ENCODE data around the gene CDC6.
A peak's percentile ranks its signal among the peaks of the same experiment; 100 is the strongest.

The CDC6 gene

DNA sequence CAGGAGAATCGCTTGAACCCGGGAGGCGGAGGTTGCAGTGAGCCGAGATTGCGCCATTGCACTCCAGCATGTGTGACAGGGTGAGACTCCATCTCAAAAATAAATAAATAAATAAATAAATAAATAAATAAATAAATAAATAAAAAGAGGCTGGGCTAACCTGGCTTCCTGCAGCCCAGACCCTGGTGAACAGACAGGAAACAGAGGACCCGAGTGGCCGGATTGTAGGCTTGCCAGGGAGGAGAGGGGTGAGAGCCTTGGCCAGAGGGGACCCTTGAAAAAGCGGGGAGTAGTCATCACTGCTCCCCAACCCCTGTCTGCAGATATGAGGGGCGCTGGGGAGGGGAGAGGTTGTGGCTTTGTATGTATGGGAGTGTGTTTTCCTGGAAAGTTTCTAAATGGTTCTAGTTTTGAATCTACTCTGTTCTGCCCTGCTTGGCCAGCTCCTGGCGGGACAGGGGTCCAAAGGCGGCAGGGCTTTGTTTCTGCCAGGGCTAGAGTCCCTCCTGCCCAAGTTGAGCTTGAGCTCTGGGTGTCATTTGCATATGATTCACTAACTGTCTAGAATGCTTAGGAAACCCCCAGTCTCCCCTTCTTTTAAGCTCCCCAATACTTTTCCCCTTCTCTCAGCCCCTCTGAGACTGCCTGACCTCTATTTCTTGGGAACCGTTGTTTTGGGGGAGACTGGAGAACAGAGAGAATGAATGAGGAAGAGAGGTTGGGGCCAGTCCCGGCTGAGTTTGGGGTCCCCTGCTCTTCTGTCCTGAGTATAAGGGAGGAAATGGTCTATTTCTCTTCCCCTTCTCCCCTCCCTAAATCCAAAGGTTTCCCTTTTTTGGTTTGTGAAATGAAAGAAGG is 37.7 kb downstream of the CDC6 start:
- no peak for DNase-seq

DNA sequence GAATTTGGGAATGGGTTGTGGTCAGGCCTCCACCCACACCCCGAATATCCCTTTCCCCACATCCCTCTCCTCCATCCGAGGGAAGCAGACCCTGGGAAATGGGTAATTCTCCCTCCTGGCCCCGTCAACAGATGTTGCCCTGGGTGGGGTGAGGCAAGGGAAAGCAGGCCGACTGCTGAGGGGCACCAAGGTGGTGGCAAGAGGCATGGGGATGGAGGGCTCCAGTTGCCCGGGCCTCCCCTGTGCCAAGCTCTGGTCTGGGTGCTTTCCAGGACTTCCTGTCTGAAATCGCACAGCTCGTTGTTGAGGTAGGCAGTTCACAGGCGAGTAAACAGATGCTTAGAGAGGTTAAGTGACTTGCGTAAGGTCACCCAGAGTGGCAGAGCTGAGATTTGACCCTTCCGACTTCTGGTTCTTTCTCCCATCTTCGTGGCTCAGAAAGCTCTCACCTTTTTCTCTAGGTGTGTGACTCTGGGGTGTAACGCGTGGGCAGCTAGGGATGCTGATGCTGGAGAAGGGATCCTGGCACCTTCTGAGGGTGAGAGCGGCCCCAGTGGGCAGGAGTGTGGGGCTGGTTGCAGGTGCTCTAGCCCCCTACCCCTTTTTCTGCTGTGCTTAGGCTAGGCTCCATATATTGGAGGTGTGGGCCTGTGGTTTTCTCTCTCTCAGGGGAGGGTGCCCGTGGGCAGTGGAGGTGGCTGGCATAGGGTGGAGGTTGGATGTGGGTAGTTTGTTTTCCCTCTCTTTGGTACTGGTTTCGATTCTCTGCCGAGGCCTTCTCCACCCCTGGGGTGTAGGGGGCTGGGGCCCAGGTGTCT is 38.5 kb downstream of the CDC6 start:
- DNase-seq = peak in 1 of 2 experiments; percentile 62

DNA sequence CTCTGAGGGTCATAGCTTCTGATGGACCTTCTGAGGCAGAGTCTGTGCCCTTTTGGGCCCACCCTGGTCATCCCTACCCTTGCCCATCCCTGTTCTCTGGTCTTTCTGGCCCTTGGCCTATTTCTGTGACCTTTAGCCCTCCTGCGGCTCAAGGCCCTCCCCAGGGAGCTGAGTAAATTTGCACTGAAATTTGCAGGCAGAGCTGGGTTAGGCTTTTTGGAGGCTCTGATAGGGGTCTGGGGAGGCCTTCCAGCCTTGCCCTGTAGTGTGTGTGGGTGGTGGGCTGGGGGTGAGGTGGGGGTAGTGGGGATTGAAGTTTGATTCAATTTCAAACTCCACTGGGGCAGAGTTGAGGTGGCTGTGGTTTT is 39.1 kb downstream of the CDC6 start:
- DNase-seq = no peak

DNA sequence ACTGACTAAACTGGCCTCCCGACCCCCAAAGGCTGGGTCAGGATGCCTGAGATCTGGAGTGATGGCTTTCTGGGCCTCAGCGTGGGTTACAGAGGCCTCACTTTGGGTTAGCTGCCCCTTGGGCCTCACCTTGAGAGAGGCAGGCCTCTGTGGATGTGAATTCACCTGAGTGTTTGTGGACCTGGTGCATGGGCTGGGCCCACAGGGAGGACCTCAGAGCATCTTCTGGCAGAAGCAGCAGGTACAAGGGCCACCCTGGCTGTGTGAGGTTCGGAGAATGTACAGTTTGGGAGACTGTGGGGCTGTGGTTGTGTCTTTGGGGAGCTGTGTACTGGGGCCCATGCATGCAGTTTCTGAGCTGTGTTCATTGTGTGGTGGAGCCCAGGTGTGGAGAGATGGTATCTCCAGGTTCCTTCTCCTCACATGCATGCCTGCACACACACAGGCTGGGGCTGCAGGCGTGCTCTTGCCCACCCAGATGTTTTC is 39.6 kb downstream of the CDC6 start:
- no peak for DNase-seq

DNA sequence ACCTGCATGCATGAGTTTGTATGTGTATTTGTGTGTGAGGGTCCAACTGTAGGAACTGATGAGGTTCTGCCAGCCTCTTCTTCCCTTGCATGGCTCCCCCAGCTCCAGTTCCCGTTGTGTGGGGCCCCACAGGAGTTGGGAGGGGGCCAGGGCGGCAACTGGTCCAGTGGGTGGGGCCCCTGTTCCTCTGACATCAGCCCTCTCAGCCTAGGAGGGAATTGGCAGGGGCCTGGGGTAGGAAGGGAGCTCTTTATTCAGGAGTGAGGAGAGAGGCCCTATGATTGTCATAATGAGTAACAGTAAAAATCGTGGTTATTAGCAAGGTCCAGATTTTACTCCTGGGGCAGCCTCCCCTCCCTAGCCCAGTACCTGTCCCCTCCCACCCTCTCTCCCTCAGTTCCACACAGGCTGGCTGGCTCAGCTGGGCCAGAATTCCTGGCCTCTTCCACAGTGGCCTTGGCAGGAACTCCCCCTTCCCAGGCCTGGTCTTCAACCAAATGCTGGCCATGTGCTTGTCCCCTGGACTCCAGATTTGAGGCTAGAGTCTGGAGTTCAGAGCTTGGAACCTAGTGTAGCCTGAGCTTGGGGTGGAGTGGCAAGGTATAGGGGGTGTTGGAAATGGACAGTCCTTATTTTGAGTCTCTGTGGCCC is 40.2 kb downstream of the CDC6 start:
- no peak for DNase-seq

DNA sequence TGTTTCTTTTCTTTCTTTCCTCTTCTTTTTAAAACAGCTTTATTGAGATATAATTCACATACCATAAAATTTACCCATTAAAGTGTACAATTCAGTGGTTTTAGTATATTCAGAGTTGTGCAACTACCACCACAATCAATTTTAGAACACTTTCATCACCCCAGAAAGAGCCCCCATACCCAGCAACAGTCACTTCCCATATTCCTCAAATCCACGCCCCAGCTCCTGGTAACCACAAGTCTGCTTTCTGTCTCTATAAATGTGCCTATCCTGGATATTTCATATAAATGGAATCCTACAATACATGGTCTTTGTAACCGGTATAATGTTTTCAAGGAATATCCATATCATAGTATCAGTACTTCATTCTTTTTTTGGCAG is 40.7 kb downstream of the CDC6 start:
- DNase-seq = no peak

DNA sequence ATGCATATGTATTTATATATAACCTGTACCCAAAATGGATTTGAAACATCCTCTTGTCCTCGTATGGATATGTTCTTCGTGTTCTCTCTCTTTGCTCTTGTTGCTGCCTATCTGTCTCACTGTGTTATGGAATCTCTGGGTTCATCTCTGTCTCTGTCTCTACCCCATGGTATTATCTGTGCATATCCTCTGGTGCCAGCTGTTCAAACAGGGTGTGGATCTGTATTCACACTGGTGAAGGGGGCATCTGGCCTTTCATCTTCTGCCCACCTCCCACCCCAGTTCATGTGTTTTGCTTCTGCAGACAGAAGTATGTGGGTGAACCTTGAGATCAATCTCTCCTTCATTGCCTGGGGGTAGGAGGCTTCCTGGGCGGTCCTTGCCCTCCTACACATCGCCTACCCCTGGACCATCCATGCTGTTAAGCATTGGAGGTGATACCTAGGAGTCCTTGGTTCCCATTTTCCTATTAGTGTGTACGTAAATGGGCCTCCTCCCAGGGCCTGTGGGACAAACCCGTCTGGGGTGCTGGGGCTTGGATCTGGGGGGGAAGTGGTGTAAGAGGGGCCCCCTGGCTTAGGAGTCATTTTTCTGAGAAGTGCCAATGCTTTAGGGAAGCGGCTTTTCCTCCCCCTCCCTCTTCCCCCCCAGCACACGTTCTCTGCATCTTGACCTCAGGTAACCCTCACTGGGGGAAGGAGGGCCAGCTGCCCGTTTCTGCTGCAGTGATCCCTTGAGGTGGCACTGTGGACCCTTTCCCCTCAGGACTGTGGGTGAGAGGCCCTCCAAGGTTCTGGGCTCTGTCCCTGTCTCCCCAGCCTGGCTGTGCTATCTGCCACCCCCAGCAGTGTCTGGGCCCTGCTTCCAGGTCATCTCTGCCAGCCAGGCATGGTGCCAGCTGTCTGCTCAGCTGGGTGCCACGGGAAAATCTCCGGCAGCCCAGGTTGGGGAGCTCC is 42.4 kb downstream of the CDC6 start:
- no peak for DNase-seq

DNA sequence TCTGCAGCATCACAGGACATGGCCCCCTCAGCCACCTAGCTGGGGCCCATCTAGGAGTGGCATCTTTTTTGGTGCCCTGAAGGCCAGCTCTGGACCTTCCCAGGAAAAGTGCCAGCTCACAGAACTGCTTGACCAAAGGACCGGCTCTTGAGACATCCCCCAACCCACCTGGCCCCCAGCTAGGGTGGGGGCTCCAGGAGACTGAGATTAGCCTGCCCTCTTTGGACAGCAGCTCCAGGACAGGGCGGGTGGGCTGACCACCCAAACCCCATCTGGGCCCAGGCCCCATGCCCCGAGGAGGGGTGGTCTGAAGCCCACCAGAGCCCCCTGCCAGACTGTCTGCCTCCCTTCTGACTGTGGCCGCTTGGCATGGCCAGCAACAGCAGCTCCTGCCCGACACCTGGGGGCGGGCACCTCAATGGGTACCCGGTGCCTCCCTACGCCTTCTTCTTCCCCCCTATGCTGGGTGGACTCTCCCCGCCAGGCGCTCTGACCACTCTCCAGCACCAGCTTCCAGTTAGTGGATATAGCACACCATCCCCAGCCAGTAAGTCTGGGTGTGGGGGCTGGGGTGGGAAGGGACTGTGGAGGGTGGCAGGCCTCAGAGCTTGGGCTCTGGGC is 43.3 kb downstream of the CDC6 start:
- no peak for DNase-seq

DNA sequence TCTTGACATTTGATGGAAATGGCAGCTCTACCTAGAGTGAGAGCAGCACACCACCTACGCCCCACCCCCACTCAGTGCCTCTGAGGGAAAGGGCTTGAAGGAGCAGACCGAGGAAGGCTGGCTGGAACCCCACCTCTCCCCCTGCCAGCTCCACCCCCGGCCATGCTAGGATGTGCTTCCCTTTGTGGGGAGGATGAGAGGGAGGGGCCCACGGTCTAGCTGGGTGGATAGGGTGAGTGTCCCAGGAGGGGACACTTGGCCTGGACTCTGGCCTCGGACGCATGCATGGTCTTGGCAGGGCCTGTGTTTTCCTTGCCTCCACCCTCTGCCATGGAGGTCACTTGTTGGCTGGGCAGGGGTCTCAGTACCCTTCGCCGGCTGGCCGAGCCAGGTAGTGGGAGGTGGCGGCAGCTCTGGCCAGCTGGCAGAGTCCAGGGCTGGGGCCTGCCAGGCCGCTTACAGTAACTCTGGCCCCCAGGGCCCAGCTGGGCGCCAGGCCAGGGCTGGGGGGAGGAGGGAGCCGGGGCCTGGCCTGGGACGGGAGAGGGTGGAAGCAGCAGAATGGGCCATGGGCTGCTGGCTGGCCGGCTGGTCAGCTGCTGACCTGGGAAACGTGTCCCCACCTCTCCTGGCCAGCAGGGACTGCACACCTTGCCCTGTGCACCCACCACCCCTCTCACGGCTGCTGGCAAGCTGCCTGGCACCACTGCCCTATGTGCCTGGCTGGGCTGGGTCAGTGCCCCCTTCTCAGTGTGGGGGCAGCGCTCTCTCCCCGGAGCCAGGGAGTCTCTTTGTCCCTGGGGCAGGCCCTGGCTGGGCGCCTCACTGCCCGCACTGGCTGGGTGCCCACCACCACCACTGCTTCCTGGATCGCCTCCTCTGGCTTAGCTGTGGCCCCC is 44.3 kb downstream of the CDC6 start:
- DNase-seq = no peak

DNA sequence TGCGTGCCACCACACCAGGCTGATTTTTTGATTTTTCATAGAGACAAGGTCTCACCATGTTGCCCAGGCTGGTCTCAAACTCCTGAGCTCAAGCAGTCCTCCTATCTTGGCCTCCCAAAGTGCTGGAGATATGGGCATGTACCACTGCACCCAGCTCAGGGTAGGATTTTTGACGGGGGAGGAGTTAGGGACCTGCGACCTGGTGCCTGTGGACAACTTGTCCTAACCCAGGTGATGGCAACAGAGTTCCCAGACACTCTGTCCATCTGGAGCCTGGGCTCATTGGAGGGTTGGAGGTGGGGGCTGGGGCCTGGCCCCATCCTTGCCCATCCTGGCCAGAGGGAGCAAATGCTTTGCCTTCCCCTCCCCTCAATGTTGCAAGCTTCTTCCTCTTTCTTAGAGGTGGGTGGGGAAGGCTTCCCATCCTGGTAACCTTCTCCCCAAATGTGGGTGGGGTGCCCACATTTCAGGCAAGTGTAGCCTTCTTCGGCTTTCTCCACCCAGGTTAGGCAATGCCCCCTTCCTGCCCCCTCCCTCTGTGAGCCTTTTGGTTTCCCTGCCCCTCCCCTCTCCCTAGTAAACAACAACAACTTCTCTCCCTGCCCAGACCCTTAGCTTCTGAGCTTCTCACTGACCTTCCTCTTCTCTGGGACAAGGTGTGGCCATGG is 46.2 kb downstream of the CDC6 start:
- DNase-seq = no peak

DNA sequence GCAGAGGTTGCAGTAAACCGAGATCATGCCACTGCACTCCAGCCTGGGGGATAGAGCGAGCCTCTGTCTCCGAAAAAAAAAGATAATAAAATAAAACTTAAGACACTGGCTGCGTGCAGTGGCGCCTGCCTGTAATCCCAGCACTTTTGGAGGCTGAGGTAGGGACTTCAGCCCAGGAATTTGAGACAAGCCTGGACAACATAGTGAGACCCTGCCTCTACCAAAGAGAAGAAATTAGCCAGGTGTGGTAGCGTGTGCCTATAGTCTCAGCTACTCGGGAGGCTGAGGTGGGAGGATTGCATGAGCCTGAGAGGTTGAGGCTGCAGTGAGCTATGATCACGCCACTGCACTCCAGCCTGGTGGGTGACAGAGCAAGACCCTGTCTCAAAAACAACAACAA is 47.9 kb downstream of the CDC6 start:
- no peak for DNase-seq

DNA sequence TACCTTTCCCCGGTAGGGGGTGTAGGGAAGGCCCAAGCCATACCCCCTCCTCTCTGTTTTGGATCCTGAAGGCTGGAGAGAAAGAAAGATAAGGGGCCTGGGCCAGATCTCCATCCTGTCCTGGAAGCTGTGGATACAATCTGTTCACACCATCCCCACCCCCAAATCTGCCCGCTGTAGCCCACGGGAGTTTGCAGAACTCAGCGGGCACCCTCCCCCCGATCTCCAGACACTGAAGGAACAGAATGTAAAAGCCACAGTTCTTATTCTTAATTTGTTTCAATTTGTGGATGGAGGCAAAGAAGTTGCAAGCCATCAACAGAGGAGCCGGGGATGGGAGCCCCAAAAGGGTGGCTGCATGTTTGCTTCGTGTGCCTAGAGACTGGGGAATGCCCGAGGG is 49.7 kb downstream of the CDC6 start:
- no peak for DNase-seq

DNA sequence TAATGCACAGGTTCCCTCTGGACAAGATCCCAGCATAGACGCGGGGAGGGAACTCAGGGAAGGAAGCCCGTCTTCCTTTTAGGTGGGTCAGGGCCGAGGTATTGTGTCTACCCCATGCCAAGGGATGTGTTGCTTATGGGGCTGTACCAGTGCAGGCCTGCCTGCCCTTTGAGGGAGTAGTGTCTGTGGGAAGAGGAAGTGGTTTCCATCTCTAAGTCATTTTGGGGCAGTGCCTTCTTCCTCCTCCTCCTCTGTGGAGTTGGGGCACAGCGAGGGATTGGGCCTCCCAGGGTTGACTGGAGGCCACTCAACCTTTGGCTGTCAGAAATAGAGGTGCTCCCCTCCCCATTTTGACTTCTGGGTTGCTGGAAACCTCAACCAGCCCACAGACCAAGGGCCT is 50.4 kb downstream of the CDC6 start:
- DNase-seq = no peak

DNA sequence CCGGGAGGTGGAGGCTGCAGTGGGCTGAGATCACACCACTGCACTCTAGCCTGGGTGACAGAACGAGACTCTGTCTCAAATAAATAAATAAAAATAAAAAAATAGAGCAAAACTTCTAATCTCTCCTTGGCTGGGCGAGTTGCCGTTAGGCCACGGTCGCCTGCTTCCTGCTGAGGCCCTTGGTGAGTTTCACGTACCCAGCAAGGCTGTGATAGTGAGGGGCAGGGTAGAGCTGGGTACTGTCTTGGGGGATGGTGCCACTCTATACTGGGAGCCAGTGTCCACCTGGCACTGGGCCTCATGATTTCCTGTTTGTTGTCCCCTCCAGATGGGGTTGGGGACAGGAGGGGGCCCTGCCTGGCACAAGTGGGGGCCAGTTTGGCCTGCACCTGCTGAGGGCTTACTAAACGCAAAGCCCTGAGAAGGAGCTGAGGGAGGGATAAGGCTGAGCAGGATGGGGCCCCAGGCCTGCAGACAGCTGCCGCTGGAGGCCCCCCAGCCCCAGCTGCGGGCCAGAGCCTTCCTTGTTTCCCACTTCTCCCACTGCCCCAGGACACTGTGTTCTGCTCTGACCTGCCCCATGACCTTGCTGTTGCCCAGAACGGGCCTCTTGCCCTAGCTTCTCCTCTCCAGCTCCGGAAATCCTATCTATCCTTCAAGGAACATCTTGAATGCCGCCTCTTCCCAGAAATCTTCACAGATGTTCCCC is 51.4 kb downstream of the CDC6 start:
- DNase-seq = no peak

DNA sequence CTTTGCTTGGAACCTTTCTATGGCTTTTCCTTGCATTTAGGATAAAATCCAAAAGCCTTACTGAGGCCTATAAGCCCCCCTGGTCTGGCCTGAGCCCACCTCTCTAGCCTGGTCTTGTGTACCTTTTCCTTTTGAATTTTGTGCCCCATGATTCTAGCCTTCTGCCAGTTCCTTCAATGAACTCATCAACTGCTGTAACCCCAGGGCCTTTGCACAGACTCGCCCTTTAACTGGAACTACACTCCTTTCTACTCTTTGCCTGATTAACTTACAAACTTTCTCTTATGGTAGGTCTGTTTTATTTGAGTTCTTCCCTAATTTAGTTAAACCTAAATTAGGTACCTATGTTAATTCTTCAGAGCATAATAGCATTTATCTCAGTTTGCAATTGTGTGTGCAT is 52.6 kb downstream of the CDC6 start:
- no peak for DNase-seq

DNA sequence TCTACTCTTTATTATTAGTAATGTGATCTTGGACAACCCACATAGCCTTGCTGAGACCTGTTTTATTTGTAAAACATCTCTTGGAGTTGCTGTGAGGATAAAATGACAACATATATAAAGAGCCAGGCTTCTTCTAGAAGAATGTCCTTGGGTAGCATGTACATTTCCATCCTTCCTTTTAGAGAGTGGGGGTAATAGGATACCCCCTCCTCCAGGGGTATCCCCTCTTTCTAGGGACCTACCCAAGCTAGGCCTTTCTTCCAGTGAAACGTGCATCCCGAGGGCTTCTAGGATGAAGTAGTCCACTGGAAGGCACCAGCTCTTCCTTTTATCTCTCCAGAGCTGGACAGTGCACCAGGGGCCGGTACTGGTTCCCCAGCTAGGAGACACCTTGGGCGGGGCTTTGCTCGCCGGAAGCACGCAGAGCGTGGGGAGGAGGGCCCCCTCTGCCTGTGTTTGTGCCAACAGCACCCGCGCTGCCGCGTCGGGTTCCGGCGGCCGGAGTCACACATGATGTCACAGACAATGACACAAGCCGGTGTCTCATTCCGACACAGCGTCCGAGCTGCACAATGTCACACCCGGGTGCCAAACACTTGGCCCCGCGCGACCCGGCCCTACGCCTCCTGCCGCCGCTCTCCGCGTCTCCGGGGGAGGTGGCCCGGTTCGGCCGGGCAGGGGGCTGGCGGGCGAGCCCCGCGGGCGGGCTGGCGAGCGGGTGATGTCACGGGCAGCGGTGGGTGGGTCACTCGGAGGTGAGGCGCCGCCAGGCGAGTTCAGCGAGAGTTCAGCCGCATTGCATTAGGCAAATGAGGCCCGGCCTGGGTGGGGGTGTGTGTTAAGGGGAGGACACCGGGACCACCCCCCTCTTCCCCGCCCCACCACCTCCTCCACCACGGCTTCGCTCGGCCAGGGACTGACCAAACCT is 53.5 kb downstream of the CDC6 start:
- peak; percentile 71 to 81 for DNase-seq

DNA sequence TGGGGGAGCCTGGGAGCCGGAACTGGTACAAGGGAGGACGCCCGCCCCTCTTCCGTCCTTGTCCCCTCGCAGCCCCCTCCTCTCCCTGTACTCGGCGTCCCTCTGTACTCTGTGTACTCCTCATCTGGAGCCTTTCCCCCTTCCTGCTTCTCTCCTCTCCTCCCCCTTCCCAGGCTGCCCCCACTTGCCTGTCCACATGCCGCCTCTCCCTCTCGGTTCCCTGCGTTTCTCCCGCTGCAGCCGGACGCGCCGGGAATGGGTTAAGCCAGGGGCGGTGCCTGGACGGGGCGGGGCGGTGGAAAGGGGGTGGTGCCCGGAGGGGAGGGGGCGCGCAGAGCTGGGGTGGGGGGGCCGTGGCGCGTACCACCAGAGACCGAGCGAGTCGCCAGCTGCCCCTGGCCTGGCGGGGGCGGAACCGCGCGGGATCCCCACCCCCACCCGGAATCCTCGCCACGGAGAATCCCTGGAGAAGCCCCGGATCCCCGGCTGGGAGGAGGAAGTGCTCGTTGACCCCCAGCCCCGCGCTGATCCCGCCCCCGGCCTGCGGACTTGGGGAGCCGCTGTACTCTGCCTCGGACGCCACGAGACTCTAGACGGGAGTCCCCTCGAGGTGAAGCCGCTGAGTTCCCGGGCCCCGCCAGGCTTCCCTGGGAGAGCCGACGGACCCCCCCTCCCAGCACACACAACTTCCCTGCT is 54.3 kb downstream of the CDC6 start:
- no peak for DNase-seq
